ENCODE measurements around the gene OPN3.
"Not testable (repeated sequence)": the region's sequence is repeated elsewhere in the genome, so short reads cannot be mapped to it uniquely, and the experiment has no call there.

GRCh38 chr1:241681861-241682448 lies 41.8 kb upstream of the OPN3 start:
- not testable (repeated sequence) for TF ChIP-seq CTCF, POLR2A (IDR thresholded peaks at IDR 0.05)
